NB4 (cell line): Measurements from ENCODE around the gene TMTC3.

ENCODE experiments used
- DNase-seq: peaks from one replicate; pipeline ENCODE4 v3.0.0; 2010; ENCODE audit warnings: low read depth
- H3K4me3 ChIP-seq: one replicate; pipeline ENCODE4 v1.5.1; 2011; ENCODE audit warnings: mild to moderate bottlenecking, low read depth, low read length, moderate library complexity
- MYC ChIP-seq: IDR thresholded peaks from 2 replicates; pipeline ENCODE4 v1.6.1; 2011; ENCODE audit warnings: low read depth, low read length
- POLR2A ChIP-seq: IDR thresholded peaks from 2 replicates; pipeline ENCODE4 v1.6.1; 2011; ENCODE audit warnings: mild to moderate bottlenecking; ENCODE audit not compliant: insufficient read length; ENCODE audit errors: extremely low read depth
- TF ChIP-seq, protein P1 (sequence below): IDR thresholded peaks from 2 replicates; pipeline ENCODE4 v1.6.1; 2011; ENCODE audit warnings: low read depth, low read length
- TF ChIP-seq, protein P2 (sequence below): IDR thresholded peaks from one replicate; pipeline ENCODE4 v1.5.1; 2012; ENCODE audit warnings: low read depth, low read length

TMTC3 gene

DNA sequence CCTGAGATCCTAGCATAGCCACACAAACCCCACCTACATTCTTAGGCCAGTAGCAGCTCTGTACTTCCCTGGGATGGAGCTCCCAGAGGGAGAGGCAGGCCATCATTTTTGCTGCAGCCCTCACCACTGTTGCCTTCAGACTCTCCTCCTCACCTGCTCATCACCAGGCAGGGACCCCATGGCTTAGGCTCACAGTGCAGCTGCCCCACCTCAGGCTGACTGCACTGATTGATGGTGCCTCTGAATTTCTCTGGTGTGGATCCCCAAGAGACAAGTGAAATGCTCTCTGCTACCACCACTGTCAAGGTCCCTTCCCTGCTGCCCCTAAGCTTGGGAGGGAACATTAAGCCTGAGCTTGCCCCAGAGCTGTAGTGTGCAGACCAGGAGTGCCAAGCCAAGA lies 76.2 kb downstream of the TMTC3 start:
- H3K4me3 ChIP-seq: no peak overlapping the region
- TF ChIP-seq POLR2A (no peak), MYC (no peak)
- TF ChIP-seq, protein P1, sequence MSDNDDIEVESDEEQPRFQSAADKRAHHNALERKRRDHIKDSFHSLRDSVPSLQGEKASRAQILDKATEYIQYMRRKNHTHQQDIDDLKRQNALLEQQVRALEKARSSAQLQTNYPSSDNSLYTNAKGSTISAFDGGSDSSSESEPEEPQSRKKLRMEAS: no peak
- TF ChIP-seq, protein P2, sequence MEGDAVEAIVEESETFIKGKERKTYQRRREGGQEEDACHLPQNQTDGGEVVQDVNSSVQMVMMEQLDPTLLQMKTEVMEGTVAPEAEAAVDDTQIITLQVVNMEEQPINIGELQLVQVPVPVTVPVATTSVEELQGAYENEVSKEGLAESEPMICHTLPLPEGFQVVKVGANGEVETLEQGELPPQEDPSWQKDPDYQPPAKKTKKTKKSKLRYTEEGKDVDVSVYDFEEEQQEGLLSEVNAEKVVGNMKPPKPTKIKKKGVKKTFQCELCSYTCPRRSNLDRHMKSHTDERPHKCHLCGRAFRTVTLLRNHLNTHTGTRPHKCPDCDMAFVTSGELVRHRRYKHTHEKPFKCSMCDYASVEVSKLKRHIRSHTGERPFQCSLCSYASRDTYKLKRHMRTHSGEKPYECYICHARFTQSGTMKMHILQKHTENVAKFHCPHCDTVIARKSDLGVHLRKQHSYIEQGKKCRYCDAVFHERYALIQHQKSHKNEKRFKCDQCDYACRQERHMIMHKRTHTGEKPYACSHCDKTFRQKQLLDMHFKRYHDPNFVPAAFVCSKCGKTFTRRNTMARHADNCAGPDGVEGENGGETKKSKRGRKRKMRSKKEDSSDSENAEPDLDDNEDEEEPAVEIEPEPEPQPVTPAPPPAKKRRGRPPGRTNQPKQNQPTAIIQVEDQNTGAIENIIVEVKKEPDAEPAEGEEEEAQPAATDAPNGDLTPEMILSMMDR: no peak
- DNase-seq: no peak

DNA sequence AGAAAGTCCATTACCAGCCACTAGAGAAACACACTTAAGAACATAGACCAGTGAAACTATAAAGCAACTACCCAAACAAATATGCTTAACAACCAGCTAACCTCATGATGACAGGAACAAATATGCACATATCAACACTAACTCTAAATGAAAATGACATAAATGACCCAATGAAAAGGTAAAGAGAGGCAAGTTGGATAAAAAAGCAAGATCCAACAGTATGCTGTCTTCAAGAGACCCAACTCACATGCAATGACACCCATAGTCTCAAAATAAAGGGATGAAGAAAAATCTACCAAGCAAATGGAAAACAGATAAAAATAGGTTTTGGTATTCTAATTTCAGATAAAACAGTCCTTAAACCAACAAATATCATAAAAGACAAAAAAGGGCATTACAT lies 77.8 kb downstream of the TMTC3 start:
- H3K4me3 ChIP-seq: no peak overlapping the region
- DNase-seq: no peak
- TF ChIP-seq, protein P2: no peak
- TF ChIP-seq MYC (no peak), POLR2A (no peak)
- TF ChIP-seq, protein P1: no peak

DNA sequence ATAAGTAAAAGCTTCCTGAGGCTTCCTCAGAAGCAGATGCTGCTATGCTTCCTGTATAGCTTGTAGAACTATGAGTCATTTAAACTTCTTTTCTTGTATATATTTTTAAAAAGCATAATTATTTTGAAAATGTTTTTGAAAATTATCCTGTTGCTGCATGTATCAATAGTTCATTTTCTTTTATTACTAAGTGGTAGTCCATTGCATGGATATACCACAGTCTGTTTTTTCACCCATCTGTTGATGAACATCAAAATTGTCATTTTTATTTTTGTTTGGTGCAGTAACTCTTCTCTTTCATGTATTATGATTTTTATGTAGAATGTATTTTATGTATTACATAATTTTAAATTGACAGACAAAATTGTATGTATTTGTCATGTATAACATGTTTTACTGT lies 81.4 kb downstream of the TMTC3 start:
- TF ChIP-seq, protein P1: no peak
- TF ChIP-seq POLR2A (no peak), MYC (no peak)
- TF ChIP-seq, protein P2: no peak
- no peak overlapping the region for H3K4me3 ChIP-seq
- no peak for DNase-seq

DNA sequence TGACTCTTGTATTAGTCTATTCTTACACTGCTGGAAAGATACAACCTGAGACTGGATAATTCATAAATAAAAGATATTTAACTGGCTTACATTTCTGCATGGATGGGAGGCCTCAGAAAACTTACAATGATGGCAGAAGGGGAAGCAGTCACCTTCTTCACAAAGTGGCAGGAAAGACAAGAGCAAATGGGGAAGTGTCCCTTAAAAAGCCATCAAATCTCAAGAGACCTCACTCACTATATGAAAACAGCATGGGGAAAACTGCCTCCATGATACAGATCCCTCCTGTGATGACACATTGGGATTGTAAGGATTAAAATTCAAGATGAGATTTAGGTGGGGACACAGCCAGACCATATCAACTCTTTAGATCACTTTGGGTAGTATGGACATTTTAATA lies 83.7 kb downstream of the TMTC3 start:
- TF ChIP-seq MYC (no peak), POLR2A (no peak)
- TF ChIP-seq, protein P2: no peak
- TF ChIP-seq, protein P1: no peak
- DNase-seq: peak; percentile 55

DNA sequence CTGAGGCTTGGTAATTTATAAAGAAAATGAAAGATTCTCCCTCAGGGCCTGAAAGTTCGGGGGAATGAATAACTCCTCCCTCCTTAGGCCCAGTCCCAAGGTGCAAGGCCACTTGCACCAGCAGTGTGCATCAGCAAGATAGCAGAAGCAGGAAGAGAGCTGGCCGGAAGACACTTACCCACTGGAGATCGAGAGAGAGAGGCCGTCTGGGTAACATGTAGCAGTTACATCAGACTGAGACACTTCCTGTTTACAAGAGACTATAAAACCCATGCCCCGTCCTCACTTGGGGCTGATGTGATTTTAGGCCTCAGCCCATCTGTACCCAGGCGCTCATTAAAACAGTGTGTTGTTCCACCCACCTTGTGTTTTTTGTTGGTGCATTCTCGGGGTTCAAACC lies 85.2 kb downstream of the TMTC3 start:
- peak; percentile 40 for DNase-seq
- TF ChIP-seq, protein P2: no peak
- TF ChIP-seq MYC: no peak
- TF ChIP-seq POLR2A: no peak
- TF ChIP-seq, protein P1: no peak
- no peak overlapping the region for H3K4me3 ChIP-seq

More for the DNA sequence above, 83.7 kb downstream of the TMTC3 start:
- H3K4me3 ChIP-seq: no peak overlapping the region

DNA sequence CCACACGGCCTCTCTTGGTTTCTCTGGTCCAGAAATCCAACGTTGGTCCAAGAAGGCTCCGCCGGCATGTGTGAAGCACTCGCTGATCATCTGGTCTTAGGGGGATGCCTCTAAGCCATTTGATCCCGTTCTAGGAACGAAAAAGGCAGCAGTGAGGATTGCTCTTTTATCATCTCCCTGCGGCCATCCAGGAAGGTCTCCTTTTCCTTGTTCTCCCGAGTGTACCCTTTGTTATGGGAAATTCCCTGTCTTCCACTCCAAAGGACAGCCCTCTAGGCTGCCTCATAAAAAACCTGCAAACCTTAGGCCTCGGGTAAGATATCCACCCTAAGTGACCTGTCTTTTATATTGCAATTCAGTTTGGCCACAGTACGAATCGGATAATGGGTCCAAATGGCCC lies 85.8 kb downstream of the TMTC3 start:
- no peak overlapping the region for H3K4me3 ChIP-seq
- no peak for DNase-seq
- TF ChIP-seq, protein P2: no peak
- TF ChIP-seq MYC (no peak), POLR2A (no peak)
- TF ChIP-seq, protein P1: no peak
